ENCODE results near the gene ZBTB24.

Gene ZBTB24

DNA sequence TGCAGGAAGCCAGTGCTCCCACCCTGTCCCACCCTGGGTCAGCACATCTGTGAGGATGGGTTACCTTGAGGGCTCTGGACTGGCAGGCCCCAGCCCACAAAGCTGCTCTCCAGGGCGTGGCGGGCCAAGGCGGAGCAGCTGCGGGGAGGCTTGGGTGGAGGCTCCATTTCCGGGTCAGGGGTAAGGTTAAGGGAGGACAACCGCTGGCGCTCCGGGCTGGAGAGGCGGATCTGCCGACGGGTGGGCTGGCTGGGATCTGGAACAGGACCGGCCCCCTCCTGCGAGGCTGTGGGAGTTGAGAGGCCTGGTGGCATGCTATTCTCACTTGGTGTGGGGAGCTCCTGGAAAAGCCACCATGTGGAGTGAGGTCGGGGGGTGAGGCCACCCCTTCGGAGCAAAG is 36.9 kb downstream of the ZBTB24 start:
- CTCF ChIA-PET = interaction anchor here (0.6 to 3.1 kb wide), 4 partner anchors 8 to 258 kb away, joined by 3 to 11 read pairs (median 4); no protein-coding TSS in a partner anchor

DNA sequence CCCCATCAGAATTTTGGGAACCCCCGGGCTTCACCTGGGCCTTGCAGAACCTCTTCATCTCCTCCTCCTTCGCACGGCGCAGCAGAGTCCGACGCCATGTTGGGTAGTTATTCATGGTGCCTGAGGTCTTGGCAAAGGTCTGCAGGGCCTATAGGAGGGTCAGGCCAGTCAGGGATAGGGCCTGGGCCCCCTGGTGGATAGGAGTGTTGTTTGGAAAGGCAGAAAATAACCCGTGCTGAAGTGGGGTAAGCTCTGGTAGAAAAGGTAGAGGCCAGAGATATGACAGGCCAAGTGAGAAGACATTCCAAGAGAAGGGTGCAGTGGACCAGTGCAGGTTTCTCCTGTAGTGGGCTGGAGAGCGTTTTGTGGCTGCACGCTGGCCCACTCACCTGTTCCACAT is 37.6 kb downstream of the ZBTB24 start:
- ChIA-PET CTCF (interaction anchor here (0.6 to 1.9 kb wide), 3 partner anchors 8 to 20 kb away, joined by 3 to 5 read pairs (median 3); no protein-coding TSS in a partner anchor), POLR2A (ENCODE audit: low non-redundant PET) (no interaction called here)
- DNase-seq (ENCODE audit: low spot score) = no peak
- peak overlapping the region; percentile 28 for H3K27ac ChIP-seq
- TF ChIP-seq, protein P1, sequence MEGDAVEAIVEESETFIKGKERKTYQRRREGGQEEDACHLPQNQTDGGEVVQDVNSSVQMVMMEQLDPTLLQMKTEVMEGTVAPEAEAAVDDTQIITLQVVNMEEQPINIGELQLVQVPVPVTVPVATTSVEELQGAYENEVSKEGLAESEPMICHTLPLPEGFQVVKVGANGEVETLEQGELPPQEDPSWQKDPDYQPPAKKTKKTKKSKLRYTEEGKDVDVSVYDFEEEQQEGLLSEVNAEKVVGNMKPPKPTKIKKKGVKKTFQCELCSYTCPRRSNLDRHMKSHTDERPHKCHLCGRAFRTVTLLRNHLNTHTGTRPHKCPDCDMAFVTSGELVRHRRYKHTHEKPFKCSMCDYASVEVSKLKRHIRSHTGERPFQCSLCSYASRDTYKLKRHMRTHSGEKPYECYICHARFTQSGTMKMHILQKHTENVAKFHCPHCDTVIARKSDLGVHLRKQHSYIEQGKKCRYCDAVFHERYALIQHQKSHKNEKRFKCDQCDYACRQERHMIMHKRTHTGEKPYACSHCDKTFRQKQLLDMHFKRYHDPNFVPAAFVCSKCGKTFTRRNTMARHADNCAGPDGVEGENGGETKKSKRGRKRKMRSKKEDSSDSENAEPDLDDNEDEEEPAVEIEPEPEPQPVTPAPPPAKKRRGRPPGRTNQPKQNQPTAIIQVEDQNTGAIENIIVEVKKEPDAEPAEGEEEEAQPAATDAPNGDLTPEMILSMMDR (conservative IDR thresholded peaks at IDR 0.05; ENCODE audit: low read depth) = no peak

More for the DNA sequence above, 36.9 kb downstream of the ZBTB24 start:
- TF ChIP-seq, protein P1 (conservative IDR thresholded peaks at IDR 0.05; ENCODE audit: low read depth) = no peak
- H3K27ac ChIP-seq = peak overlapping the region; percentile 28; the same call in 1 of the 2 replicates
- DNase-seq (ENCODE audit: low spot score) = no peak
- POLR2A ChIA-PET (ENCODE audit: low non-redundant PET) = no interaction called here

DNA sequence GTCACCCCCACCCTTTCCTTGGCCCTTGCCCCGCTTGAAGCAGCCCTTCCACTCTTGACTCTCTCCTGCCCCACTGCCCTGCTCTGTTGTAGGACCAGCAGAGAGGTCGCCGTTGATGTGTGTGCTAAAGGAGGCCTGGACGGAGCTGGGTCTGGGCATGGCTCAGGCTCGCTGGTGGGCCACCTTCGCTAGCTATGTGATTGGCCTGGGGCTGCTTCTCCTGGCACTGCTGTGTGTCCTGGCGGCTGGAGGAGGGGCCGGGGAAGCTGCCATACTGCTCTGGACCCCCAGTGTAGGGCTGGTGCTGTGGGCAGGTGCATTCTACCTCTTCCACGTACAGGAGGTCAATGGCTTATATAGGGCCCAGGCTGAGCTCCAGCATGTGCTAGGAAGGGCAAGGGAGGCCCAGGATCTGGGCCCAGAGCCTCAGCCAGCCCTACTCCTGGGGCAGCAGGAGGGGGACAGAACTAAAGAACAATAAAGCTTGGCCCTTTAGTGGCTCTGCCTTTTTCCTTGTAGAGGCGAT is 39.5 kb downstream of the ZBTB24 start:
- ChIA-PET CTCF (interaction anchor here (1.9 kb wide), 2 partner anchors 13 to 60 kb away, joined by 5 read pairs; no protein-coding TSS in a partner anchor), POLR2A (ENCODE audit: low non-redundant PET) (no interaction called here)
- H3K27ac ChIP-seq = peak overlapping the region; percentile 28

DNA sequence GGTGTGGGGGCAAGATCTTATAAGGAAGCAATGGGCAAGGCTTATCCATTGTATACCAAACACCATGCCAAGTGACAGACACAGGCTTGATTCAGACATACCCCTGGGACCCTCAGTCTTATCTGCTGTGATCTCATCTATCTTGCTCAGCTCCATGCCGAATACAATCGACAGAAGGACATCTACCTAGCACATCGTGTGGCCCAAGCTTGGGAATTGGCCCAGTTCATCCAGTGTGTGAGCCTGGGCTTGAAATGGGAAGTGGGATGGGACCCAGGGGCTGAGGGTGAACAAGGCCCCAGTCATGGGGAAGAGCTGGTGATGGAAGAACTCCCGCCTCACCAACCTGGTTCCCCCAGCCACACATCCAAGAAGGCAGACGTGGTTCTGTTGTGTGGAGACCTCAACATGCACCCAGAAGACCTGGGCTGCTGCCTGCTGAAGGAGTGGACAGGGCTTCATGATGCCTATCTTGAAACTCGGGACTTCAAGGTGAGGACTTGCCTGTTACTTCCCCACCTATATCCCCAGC is 40.6 kb downstream of the ZBTB24 start:
- no peak for DNase-seq (ENCODE audit: low spot score)
- H3K27ac ChIP-seq = no peak overlapping the region
- POLR2A ChIA-PET (ENCODE audit: low non-redundant PET) = no interaction called here
- CTCF ChIA-PET = interaction anchor here (1.3 to 1.9 kb wide), 2 partner anchors 13 to 59 kb away, joined by 5 read pairs; partner anchors contain the start of gene MICAL1
- TF ChIP-seq, protein P1 (conservative IDR thresholded peaks at IDR 0.05; ENCODE audit: low read depth) = no peak

More for the DNA sequence above, 39.5 kb downstream of the ZBTB24 start:
- TF ChIP-seq, protein P1 (conservative IDR thresholded peaks at IDR 0.05; ENCODE audit: low read depth) = no peak
- no peak for DNase-seq (ENCODE audit: low spot score)

DNA sequence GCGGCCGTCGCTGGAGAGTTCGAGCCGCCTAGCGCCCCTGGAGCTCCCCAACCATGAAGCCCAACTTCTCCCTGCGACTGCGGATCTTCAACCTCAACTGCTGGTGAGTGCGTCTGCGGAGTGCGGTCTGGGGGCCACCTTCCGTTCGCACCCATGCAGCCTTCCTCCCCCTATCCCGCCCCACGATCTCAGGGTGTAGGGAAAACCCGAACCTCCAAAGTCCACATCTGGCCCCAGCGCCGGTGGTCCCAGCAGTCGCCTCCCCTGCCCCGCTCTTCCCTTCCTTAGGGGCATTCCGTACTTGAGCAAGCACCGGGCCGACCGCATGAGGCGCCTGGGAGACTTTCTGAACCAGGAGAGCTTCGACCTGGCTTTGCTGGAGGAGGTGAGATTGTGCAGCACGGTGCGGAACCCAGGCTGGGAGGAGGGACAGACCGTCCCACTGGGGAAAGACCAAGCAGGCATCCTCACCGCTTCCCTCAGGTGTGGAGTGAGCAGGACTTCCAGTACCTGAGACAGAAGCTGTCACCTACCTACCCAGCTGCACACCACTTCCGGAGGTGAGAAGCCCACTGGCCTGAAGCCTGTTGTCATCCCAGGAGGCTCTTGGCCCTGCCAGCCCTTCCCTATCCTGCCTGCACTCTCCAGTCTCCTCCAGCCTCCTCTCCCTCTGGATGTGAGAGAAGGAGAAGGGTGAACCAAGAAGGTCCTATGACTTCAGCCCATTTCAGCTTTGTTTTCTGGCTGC is 41.8 kb downstream of the ZBTB24 start:
- TF ChIP-seq, protein P1 (conservative IDR thresholded peaks at IDR 0.05; ENCODE audit: low read depth) = peak; percentile 41
- DNase-seq (ENCODE audit: low spot score) = peak; percentile 28
- ChIA-PET CTCF (interaction anchor here (0.6 to 1.1 kb wide), 3 partner anchors 11 to 253 kb away, joined by 3 to 5 read pairs (median 4); no protein-coding TSS in a partner anchor), POLR2A (ENCODE audit: low non-redundant PET) (interaction anchor here (1.3 kb wide), 1 partner anchor 58 kb away, joined by 4 read pairs; the partner anchor contains the start of gene CD164)
- peak overlapping the region; percentile 87 for H3K27ac ChIP-seq

All from RWPE1 (cell line).